GM21423 (cell line): ENCODE results near the gene MAP3K2.

ENCODE experiments used
- ATAC-seq: cut with Tn5 transposase; IDR thresholded peaks from one replicate; pipeline ENCODE4 v1.9.1; 2021; ENCODE audit warnings: mild to moderate bottlenecking, moderate library complexity; ENCODE audit not compliant: unreplicated experiment

The MAP3K2 gene

GRCh38 chr2:127386246-127386645 is 1.5 kb downstream of the MAP3K2 start:
- ATAC-seq: no peak

DNA sequence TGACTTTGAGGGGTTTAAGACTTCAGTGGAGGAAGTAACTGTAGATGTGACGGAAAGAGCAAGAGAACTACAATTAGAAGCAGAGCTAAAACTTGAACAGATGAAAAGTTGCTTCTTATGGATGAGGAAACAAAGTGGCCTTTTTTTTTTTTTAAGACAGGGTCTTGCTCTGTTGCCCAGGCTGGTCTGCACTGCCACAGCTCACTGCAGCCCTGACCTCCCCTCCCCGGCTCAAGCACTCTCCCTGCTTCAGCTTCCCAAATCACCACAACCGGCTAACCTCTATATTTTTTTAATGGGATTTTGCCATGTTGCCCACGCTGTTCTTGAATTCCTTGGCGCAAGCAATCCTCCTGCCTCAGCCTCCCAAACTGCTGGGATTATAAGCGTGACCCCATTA is 3.2 kb downstream of the MAP3K2 start:
- no peak for ATAC-seq

DNA sequence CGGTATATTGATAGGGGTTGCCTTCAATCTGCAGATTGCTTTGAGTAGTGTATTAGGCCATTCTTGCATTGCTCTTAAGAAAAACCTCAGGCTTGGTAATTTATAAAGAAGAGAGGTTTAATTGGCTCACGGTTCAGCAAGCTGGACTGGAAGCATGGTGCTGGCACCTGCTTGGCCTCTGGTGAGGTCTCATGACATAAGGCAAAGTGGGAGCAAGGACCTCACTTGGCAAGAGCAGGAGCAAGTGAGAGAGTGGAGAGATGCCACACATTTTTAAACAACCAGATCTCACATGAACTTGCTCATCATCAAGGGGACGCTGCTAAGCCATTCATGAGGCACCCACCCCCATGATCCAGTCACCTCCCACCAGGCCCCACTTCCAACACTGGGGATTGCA is 4.9 kb downstream of the MAP3K2 start:
- ATAC-seq: no peak

- no peak for ATAC-seq
Measured at GRCh38 chr2:127381762-127382161, 6.0 kb downstream of the MAP3K2 start.

DNA sequence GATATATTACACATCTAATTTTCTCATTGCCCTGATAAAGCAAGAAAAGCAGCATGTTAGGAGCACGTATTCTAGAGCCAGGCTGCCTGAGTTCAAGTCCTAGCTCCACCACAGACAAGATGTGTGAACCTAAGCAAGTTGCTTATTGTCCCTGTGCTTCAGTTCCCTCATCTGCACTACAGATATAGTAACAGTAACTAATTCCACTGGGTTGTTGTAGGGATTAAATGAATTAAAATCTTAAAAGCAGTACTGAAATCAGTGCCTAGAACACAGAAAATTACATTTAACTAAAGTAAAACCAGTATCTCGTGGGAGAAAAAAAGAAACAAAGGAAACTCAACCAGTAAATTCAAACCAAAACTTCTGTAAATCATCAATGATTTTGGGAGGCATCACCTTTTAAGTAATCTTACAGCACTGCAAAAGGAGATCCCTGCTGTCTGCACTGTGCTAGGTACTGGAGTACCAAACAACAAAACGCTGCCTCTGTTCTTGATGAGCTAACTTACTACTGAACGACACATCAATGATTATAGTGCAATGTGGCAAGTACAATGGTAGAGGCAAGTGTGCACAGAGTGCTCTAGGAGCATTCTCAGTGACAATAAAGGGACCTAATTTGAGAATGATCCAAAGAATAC is 7.9 kb downstream of the MAP3K2 start:
- peak; percentile 73 for ATAC-seq

GRCh38 chr2:127378720-127379119 is 9.1 kb downstream of the MAP3K2 start:
- ATAC-seq: no peak

- ATAC-seq: no peak
Measured at GRCh38 chr2:127377262-127377661, 10.5 kb downstream of the MAP3K2 start.

DNA sequence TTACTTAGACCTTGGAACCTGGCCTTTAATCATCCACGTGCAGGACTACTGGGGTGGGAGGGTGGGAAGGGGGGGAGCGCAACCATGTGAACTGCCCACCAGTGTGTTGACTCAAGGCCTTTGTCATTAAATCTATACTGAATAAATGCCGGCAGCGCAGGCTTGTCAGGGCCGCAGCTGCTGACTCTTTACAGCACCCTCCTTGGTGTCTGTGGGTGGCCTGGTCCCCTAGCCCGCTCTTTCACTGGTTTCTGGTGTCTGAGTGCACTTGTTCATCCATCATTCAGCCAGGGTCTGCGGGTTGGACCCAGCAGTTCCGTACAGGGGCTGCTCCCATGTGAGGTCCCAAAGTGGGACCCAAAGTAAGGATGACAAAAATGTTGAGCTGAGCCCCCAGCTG is 11.5 kb downstream of the MAP3K2 start:
- ATAC-seq: no peak

GRCh38 chr2:127373362-127374083 is 14.3 kb downstream of the MAP3K2 start:
- no peak for ATAC-seq

DNA sequence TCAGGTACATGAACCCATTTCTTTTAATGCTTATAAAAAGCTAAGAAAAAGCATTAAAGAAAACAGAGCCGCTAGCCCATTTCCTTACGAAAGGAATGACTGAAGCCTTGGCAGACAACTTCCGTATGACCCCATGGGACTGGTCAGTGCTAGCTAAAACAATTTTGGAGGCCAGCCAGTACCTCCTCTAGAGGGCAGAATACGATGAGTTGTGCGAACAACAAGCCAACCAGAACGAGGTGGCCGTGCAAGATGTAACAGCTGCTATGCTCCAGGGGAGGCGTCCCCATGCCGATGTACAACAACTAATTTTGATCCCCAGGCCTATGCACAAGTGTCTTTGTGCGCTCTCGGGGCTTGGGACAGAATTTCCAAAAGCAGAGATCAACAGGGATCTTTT is 16.7 kb downstream of the MAP3K2 start:
- ATAC-seq: no peak

GRCh38 chr2:127370010-127370409 is 17.8 kb downstream of the MAP3K2 start:
- ATAC-seq: no peak

DNA sequence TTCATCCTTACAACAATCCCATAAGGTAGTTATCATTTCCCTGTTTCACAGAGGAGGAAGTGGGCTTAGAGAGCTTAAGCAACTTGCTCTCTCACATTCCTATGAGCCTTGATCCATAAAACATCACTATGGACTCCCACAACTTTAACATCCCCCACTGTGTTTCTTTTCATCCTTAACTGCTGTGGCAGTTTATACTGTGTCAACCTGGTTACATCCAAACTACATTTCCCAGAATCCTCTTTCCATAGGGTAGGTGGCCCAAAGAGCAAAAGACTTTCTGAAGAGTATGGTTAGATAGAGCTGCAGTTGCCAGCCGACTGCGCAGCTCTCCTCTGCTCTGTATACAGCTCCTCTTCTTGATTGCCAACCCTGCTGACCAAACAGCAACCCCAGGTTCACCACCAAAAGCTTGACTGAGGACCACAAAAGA is 22.5 kb downstream of the MAP3K2 start:
- ATAC-seq: no peak

DNA sequence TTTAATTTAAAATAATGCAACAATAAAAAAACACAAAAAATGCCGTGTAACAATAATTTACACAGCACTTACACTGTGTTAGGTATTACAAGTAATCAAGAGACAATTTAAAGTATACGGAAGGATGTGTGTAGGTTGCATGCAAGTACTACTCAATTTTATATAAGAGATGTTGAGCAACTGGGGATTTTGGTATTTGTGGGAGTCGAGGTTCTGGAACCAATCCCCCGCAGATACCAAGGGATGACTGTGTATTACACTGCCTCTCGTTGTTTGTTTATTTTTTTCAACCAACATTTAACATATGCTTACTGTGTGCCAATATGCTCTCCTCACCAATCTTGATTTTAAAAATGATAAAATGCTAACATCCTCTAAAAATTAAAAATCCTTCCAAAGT is 24.8 kb downstream of the MAP3K2 start:
- no peak for ATAC-seq

GRCh38 chr2:127361929-127362885 is 25.6 kb downstream of the MAP3K2 start:
- no peak for ATAC-seq

- ATAC-seq: no peak
Measured at GRCh38 chr2:127360242-127360641, 27.5 kb downstream of the MAP3K2 start.

GRCh38 chr2:127359520-127359919 is 28.3 kb downstream of the MAP3K2 start:
- ATAC-seq: no peak

DNA sequence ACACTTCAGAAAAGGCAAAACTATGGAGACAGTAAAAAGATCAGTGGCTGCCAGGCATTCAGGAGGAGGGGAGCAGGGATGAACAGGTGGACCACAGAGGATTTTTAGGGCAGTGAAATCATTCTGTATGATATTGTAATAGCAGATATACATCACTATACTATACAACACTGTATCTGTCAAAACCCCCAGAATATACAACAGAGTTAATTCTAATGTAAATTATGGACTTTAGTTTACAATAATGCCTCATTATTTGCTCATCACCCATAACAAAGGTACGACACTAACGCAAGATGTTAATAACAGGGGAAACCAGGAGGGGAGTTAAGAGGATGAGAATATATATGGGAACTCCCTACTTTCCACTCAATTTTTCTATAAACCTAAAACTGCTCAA is 28.8 kb downstream of the MAP3K2 start:
- ATAC-seq: no peak

- ATAC-seq: no peak
Measured at GRCh38 chr2:127358044-127358443, 29.7 kb downstream of the MAP3K2 start.

DNA sequence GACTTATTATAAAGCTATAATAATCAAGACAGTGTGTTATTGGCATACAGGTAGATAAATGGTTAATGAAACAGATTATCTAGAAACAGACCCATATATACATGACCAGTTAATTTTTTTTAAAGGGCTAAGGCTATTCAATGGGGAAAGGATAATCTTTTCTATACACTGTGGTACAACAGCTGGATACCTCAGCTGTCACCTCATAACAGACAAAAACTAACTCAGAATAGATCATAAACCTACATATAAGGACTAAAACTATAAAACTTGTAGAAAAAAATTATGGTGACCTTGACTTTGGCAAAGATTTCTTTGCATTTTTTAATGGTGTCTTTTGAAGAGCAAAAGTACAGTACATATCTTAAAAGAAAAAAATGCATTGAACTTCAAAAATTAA is 30.2 kb downstream of the MAP3K2 start:
- ATAC-seq: no peak

- ATAC-seq: no peak
Measured at GRCh38 chr2:127356531-127356930, 31.2 kb downstream of the MAP3K2 start.

DNA sequence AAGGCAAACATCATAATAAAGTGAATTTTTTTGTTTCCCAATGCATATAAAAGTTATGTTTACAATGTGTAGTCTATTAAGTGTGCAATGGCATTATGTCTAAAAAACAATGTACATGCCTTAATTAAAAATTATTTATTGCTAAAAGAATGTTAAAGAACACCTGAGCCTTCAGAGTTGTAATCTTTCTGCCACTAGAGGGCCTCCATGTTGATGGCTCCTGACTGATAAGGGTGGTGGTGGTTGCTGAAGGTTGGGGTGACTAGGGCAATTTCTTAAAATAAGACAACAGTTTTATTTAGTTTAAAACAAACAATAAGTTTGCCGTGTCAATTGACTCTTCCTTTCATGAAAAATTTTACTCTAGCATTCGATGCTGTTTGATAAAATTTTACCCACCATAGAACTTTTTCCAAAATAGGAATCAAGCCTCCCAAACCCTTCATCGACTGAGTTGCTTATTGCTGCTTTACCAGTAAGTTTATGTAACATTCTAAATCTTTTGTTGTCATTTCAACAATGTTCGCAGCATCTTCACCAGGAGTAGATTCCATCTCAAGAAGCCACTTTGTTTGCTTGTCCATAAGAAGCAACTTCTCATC is 32.3 kb downstream of the MAP3K2 start:
- ATAC-seq: no peak
